Karpas-422 (cell line): Measurements from ENCODE around the gene LPIN1. TPM values are rescaled to one million over a fixed set of nuclear protein-coding genes. Genes with fewer than 3 reads are reported as not detected.

ENCODE experiments used
- DNase-seq: peaks from one replicate; pipeline ENCODE4 v3.0.0-alpha.2; 2015
- H2AFZ ChIP-seq: fragments of 200-600 bp; sonication (generic); 2 replicates; pipeline ENCODE4 v1.6.1; 2014; ENCODE audit warnings: antibody characterized with exemption, low read length, mixed read lengths
- H3K27ac ChIP-seq: fragments of 200-600 bp; sonication (generic); 2 replicates; pipeline ENCODE4 v1.5.1; 2014; ENCODE audit warnings: mild to moderate bottlenecking, low read length, moderate library complexity
- H3K27me3 ChIP-seq: fragments of 200-600 bp; sonication (generic); 2 replicates; pipeline ENCODE4 v1.6.1; 2014; ENCODE audit warnings: low read length, mixed read lengths
- H3K36me3 ChIP-seq: fragments of 200-600 bp; sonication (generic); 2 replicates; pipeline ENCODE4 v1.6.1; 2014; ENCODE audit warnings: low read length, mixed read lengths; ENCODE audit not compliant: insufficient read depth
- H3K4me1 ChIP-seq: fragments of 200-600 bp; sonication (generic); 2 replicates; pipeline ENCODE4 v1.6.1; 2014; ENCODE audit warnings: mild to moderate bottlenecking, low read length, mixed read lengths
- H3K4me2 ChIP-seq: fragments of 200-600 bp; sonication (generic); 2 replicates; pipeline ENCODE4 v1.6.1; 2014; ENCODE audit warnings: low read length, low read depth, mild to moderate bottlenecking; ENCODE audit not compliant: poor library complexity, severe bottlenecking
- H3K4me3 ChIP-seq: fragments of 200-600 bp; sonication (generic); 2 replicates; pipeline ENCODE4 v1.5.1; 2014; ENCODE audit warnings: mild to moderate bottlenecking, antibody characterized with exemption, low read length, mixed read lengths
- H3K79me2 ChIP-seq: fragments of 200-600 bp; sonication (generic); 2 replicates; pipeline ENCODE4 v1.6.1; 2014; ENCODE audit warnings: mild to moderate bottlenecking, low read length, mixed read lengths
- H3K9ac ChIP-seq: fragments of 200-600 bp; sonication (generic); 2 replicates; pipeline ENCODE4 v1.6.0; 2014; ENCODE audit warnings: low read length
- H3K9me2 ChIP-seq: fragments of 200-600 bp; sonication (generic), shearing (Covaris generic); replicated peaks from 2 replicates; pipeline ENCODE4 v1.6.0; 2014; ENCODE audit warnings: mild to moderate bottlenecking, low read length, moderate library complexity; ENCODE audit not compliant: insufficient read depth
- H3K9me3 ChIP-seq: fragments of 300-700, 200-600 bp; sonication (generic); 2 replicates; pipeline ENCODE4 v1.6.1; 2014; ENCODE audit warnings: low read length, mixed read lengths
- H4K20me1 ChIP-seq: fragments of 200-600 bp; sonication (generic); 2 replicates; pipeline ENCODE4 v1.6.1; 2014; ENCODE audit warnings: mild to moderate bottlenecking, antibody characterized with exemption, low read length, low read depth; ENCODE audit not compliant: insufficient read depth
- total RNA-seq: library from RNA; depleted of rRNA; stranded (reverse); fragments of >200 nt; shearing (Covaris generic); gene quantifications from 2 replicates; pipeline ENCODE4 v1.2.3, GENCODE V29; 2014; ENCODE audit warnings: low replicate concordance

LPIN1 gene
- total RNA-seq, 1 experiment from 2014 or later = 4.9 TPM

- Histone ChIP-seq H3K4me1 (peaks cover 41% of the 10 kb centered on the region), H3K27ac (no peak overlapping the region), H3K9ac (no peak overlapping the region), H2AFZ (no peak overlapping the region), H3K27me3 (no peaks in the 10 kb centered on the region), H4K20me1 (no peaks in the 10 kb centered on the region), H3K4me2 (no peak overlapping the region), H3K9me2 (no peaks in the 10 kb centered on the region), H3K36me3 (peaks cover 22% of the 10 kb centered on the region), H3K4me3 (no peak overlapping the region), H3K9me3 (no peaks in the 10 kb centered on the region; the same call in 1 of the 2 replicates), H3K79me2 (no peaks in the 10 kb centered on the region; the same call in 1 of the 2 replicates)
- no peak for DNase-seq
These were observed 119.4 kb downstream of the LPIN1 start for GRCh38 chr2:11865805-11866204.

- Histone ChIP-seq H2AFZ (no peak overlapping the region), H4K20me1 (no peaks in the 10 kb centered on the region), H3K79me2 (no peaks in the 10 kb centered on the region; the same call in 1 of the 2 replicates), H3K4me3 (no peak overlapping the region), H3K27ac (no peak overlapping the region), H3K4me2 (no peak overlapping the region), H3K9me2 (no peaks in the 10 kb centered on the region), H3K9me3 (no peaks in the 10 kb centered on the region; the same call in 1 of the 2 replicates), H3K9ac (no peak overlapping the region), H3K27me3 (no peaks in the 10 kb centered on the region), H3K4me1 (peaks cover 33% of the 10 kb centered on the region), H3K36me3 (peaks cover 22% of the 10 kb centered on the region)
- DNase-seq = no peak
These were observed 120.2 kb downstream of the LPIN1 start for GRCh38 chr2:11866358-11867335.

GRCh38 chr2:11867926-11868325, 121.5 kb downstream of the LPIN1 start:
- H3K79me2 ChIP-seq = no peaks in the 10 kb centered on the region; the same call in 1 of the 2 replicates
- DNase-seq = no peak
- no peak overlapping the region for H3K27ac ChIP-seq
- no peak overlapping the region for H2AFZ ChIP-seq
- no peaks in the 10 kb centered on the region; the same call in 1 of the 2 replicates for H3K9me3 ChIP-seq
- H4K20me1 ChIP-seq = no peaks in the 10 kb centered on the region
- H3K36me3 ChIP-seq = peaks cover 22% of the 10 kb centered on the region
- peaks cover 20% of the 10 kb centered on the region for H3K4me1 ChIP-seq
- no peak overlapping the region for H3K4me3 ChIP-seq
- no peak overlapping the region for H3K9ac ChIP-seq
- H3K9me2 ChIP-seq = no peaks in the 10 kb centered on the region
- H3K4me2 ChIP-seq = no peak overlapping the region
- no peaks in the 10 kb centered on the region for H3K27me3 ChIP-seq

GRCh38 chr2:11869391-11869991, 123.1 kb downstream of the LPIN1 start:
- H3K9me2 ChIP-seq = no peaks in the 10 kb centered on the region
- H3K27me3 ChIP-seq = no peaks in the 10 kb centered on the region
- H3K36me3 ChIP-seq = peaks cover 22% of the 10 kb centered on the region
- H3K27ac ChIP-seq = no peak overlapping the region
- H3K4me1 ChIP-seq = peaks cover 4% of the 10 kb centered on the region
- H3K9ac ChIP-seq = no peak overlapping the region
- no peak overlapping the region for H2AFZ ChIP-seq
- H4K20me1 ChIP-seq = no peaks in the 10 kb centered on the region
- H3K9me3 ChIP-seq = no peaks in the 10 kb centered on the region; the same call in 1 of the 2 replicates
- H3K4me2 ChIP-seq = no peak overlapping the region
- H3K4me3 ChIP-seq = no peak overlapping the region
- no peak for DNase-seq
- H3K79me2 ChIP-seq = no peaks in the 10 kb centered on the region

DNA sequence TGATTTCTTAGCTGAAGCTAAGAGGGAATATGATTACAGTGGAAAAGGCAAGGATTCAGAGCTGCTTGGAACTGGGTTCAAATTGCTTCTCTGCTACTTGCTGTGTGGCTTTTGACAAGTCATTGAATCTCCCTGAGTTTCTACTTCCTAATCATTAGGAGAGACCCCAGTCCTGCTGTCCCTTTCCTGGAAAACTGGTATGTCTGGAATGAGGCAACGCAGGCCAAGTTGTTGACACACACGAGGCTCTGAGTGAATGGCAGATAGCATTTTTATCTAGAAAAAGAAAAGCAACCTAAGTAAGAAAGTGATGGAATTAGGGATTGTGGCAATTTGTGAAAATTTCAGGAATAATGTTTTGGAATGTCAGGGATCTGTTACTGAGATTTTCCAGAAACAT, 123.6 kb downstream of the LPIN1 start:
- no peak for DNase-seq
- no peaks in the 10 kb centered on the region for H3K79me2 ChIP-seq
- H3K27ac ChIP-seq = no peak overlapping the region
- H3K9me2 ChIP-seq = no peaks in the 10 kb centered on the region
- no peaks in the 10 kb centered on the region; the same call in 1 of the 2 replicates for H3K9me3 ChIP-seq
- H2AFZ ChIP-seq = no peak overlapping the region
- no peaks in the 10 kb centered on the region for H3K4me1 ChIP-seq
- H4K20me1 ChIP-seq = no peaks in the 10 kb centered on the region
- no peaks in the 10 kb centered on the region for H3K27me3 ChIP-seq
- H3K4me3 ChIP-seq = no peak overlapping the region
- no peak overlapping the region for H3K9ac ChIP-seq
- H3K4me2 ChIP-seq = no peak overlapping the region
- H3K36me3 ChIP-seq = peaks cover 22% of the 10 kb centered on the region

GRCh38 chr2:11870584-11870983, 124.2 kb downstream of the LPIN1 start:
- no peaks in the 10 kb centered on the region for H3K4me1 ChIP-seq
- H4K20me1 ChIP-seq = no peaks in the 10 kb centered on the region
- no peak overlapping the region for H3K4me2 ChIP-seq
- H3K27me3 ChIP-seq = no peaks in the 10 kb centered on the region
- H3K9me3 ChIP-seq = no peaks in the 10 kb centered on the region; the same call in 1 of the 2 replicates
- H3K9ac ChIP-seq = no peak overlapping the region
- H3K36me3 ChIP-seq = peaks cover 22% of the 10 kb centered on the region
- no peak overlapping the region for H3K27ac ChIP-seq
- H3K9me2 ChIP-seq = no peaks in the 10 kb centered on the region
- H3K4me3 ChIP-seq = no peak overlapping the region
- no peaks in the 10 kb centered on the region for H3K79me2 ChIP-seq
- DNase-seq = no peak
- no peak overlapping the region for H2AFZ ChIP-seq

- peaks cover 22% of the 10 kb centered on the region for H3K36me3 ChIP-seq
- H3K79me2 ChIP-seq = no peaks in the 10 kb centered on the region
- no peaks in the 10 kb centered on the region for H3K27me3 ChIP-seq
- H3K27ac ChIP-seq = no peak overlapping the region
- no peaks in the 10 kb centered on the region for H3K4me1 ChIP-seq
- no peaks in the 10 kb centered on the region for H4K20me1 ChIP-seq
- H3K9me3 ChIP-seq = no peaks in the 10 kb centered on the region; the same call in 1 of the 2 replicates
- no peak overlapping the region for H3K4me3 ChIP-seq
- no peaks in the 10 kb centered on the region for H3K9me2 ChIP-seq
- no peak overlapping the region for H3K4me2 ChIP-seq
- DNase-seq = no peak
- no peak overlapping the region for H3K9ac ChIP-seq
- no peak overlapping the region for H2AFZ ChIP-seq
These were observed 125.0 kb downstream of the LPIN1 start for GRCh38 chr2:11871421-11871820.
